B cell (primary cell): Measurements from ENCODE around the gene VPS9D1. TPM values are rescaled to one million over a fixed set of nuclear protein-coding genes. Genes with fewer than 3 reads are reported as not detected.
A peak's percentile ranks its signal among the peaks of the same experiment; 100 is the strongest.

Experiments
- ATAC-seq: fragments of 200-7000 bp; cut with Tn5 transposase; one replicate; pipeline ENCODE4 v1.10.0; 2021; ENCODE audit warnings: low read depth, mild to moderate bottlenecking, moderate number of reproducible peaks, moderate library complexity
- CTCF ChIA-PET: fragments of 350-600 bp; sonication (Branson Sonifier 250); formaldehyde crosslinking; loops from one replicate; lab custom pipeline; 2021; ENCODE audit warnings: antibody characterized with exemption, inconsistent platforms; lab: Charles Lee
- POLR2A ChIA-PET: fragments of 350-600 bp; sonication (Branson Sonifier 250); formaldehyde crosslinking; loops from one replicate; lab custom pipeline; 2021; ENCODE audit warnings: antibody characterized with exemption; lab: Charles Lee
- DNase-seq: peaks from one replicate; pipeline ENCODE4 v3.0.0; 2013
- H2AFZ ChIP-seq: 2 replicates; pipeline ENCODE4 v1.6.1; 2012; ENCODE audit warnings: mild to moderate bottlenecking, low read depth, low read length; ENCODE audit not compliant: insufficient read depth, poor library complexity, severe bottlenecking
- H3K27ac ChIP-seq, 2 donors: 1 replicate in 1 of 2; 2 replicates in 1 of 2; pipeline ENCODE4 v1.5.1; 2012 to 2013; ENCODE audit warnings: low read length in 2 of 2, mild to moderate bottlenecking in 2 of 2, moderate library complexity in 1 of 2
- H3K27me3 ChIP-seq, 4 experiments: fragments of 200-600 bp in 1 of 4; sonication (generic) in 1 of 4; replicated peaks in 1 of 4; 1 replicate in 2 of 4; 2 replicates in 2 of 4; pipeline versions ENCODE4 v1.6.1 to v1.7.0; 2013 to 2016; ENCODE audit warnings: low read length in 3 of 4, mild to moderate bottlenecking in 2 of 4, mixed read lengths in 1 of 4, moderate library complexity in 1 of 4; ENCODE audit not compliant: insufficient read depth in 4 of 4, control insufficient read depth in 3 of 4; ENCODE audit errors: control extremely low read depth in 1 of 4
- H3K36me3 ChIP-seq, 2 experiments: replicated peaks in 1 of 2; 1 replicate in 1 of 2; 2 replicates in 1 of 2; pipeline versions ENCODE4 v1.6.1 to v1.7.1; 2013; ENCODE audit warnings: low read length in 1 of 2; ENCODE audit not compliant: insufficient read depth in 2 of 2, control insufficient read depth in 1 of 2; ENCODE audit errors: control extremely low read depth in 1 of 2, extremely low read depth in 1 of 2
- H3K4me1 ChIP-seq, 2 donors: fragments of 200-600 bp in 1 of 2; sonication (generic) in 1 of 2; 1 replicate in 1 of 2; 2 replicates in 1 of 2; pipeline versions ENCODE4 v1.5.1 to v1.6.1; 2013 to 2017; ENCODE audit warnings: low read length in 2 of 2; ENCODE audit not compliant: control insufficient read depth in 2 of 2, insufficient read depth in 2 of 2
- H3K4me2 ChIP-seq: replicated peaks from 2 replicates; pipeline ENCODE3; 2012; ENCODE audit warnings: mild to moderate bottlenecking, low read depth, low read length; ENCODE audit not compliant: poor library complexity, severe bottlenecking
- H3K4me3 ChIP-seq, 5 experiments: fragments of 200-600 bp in 1 of 5; sonication (generic) in 1 of 5; 1 replicate in 3 of 5; 2 replicates in 2 of 5; pipeline versions ENCODE4 v1.5.1 to v1.7.0; 2011 to 2016; ENCODE audit warnings: low read length in 4 of 5, mild to moderate bottlenecking in 4 of 5, low read depth in 2 of 5, control low read depth in 1 of 5, moderate library complexity in 1 of 5; ENCODE audit not compliant: insufficient read depth in 1 of 5; ENCODE audit errors: control extremely low read depth in 1 of 5, extremely low read depth in 1 of 5
- H3K79me2 ChIP-seq: fragments of 200-600 bp; sonication (generic); one replicate; pipeline ENCODE4 v1.6.0; 2016; ENCODE audit warnings: low read length; ENCODE audit not compliant: control insufficient read depth, insufficient read depth
- H3K9ac ChIP-seq: fragments of 200-600 bp; sonication (generic); 2 replicates; pipeline ENCODE4 v1.6.1; 2017; ENCODE audit warnings: mild to moderate bottlenecking, low read length, moderate library complexity
- H3K9me3 ChIP-seq, 3 donors: one replicate each; pipeline versions ENCODE4 v1.6.1 to v1.7.1; 2013; ENCODE audit warnings: low read length in 2 of 3; ENCODE audit not compliant: control insufficient read depth in 2 of 3, insufficient read depth in 1 of 3; ENCODE audit errors: control extremely low read depth in 1 of 3
- H4K20me1 ChIP-seq: 2 replicates; pipeline ENCODE4 v1.6.0; 2012; ENCODE audit warnings: mild to moderate bottlenecking, low read length; ENCODE audit not compliant: insufficient read depth, control insufficient read depth, poor library complexity, severe bottlenecking
- H3K27ac Mint-ChIP-seq: one replicate; pipeline ENCODE4 v1.8.0; 2021; ENCODE audit warnings: mixed read lengths
- H3K27me3 Mint-ChIP-seq: one replicate; pipeline ENCODE4 v1.8.0; 2021; ENCODE audit warnings: mixed read lengths
- H3K4me1 Mint-ChIP-seq: one replicate; pipeline ENCODE4 v1.8.0; 2021; ENCODE audit warnings: mixed read lengths
- H3K4me3 Mint-ChIP-seq: one replicate; pipeline ENCODE4 v1.8.0; 2021; ENCODE audit warnings: mixed read lengths
- H3K9me3 Mint-ChIP-seq: one replicate; pipeline ENCODE4 v1.8.0; 2022; ENCODE audit warnings: mixed read lengths; ENCODE audit not compliant: insufficient read depth
- CTCF ChIP-seq: fragments of 200-600 bp; IDR thresholded peaks from one replicate; pipeline ENCODE4 v1.8.0; 2022; ENCODE audit warnings: antibody characterized with exemption, mild to moderate bottlenecking
- EZH2 ChIP-seq: IDR thresholded peaks from 2 replicates; pipeline ENCODE4 v1.6.1; 2012; ENCODE audit warnings: borderline replicate concordance, low read depth, mild to moderate bottlenecking, moderate library complexity, low read length; ENCODE audit not compliant: insufficient read depth, poor library complexity, severe bottlenecking
- WGBS: methylation state at CpG from one replicate; pipeline ENCODE4 v1.1.5; 2013; ENCODE audit warnings: missing lambda C conversion rate; ENCODE audit not compliant: insufficient coverage; 5-methylcytosine and 5-hydroxymethylcytosine counted together
- intact Hi-C: fragments of 100-400 bp; cut with micrococcal nuclease; formaldehyde crosslinking; loops from one replicate; pipeline ENCODE4 v1.10.0; 2022
- polyA plus RNA-seq: library from polyadenylated mRNA; depleted of rRNA; stranded (reverse); fragments of >200 nt; gene quantifications from 2 replicates; pipeline ENCODE4 v1.2.3, GENCODE V29; 2012
- total RNA-seq, 2 donors: library from RNA; stranded (reverse); fragments of 120-200 nt in 1 of 2; gene quantifications; 1 replicate in 1 of 2; 2 replicates in 1 of 2; pipeline versions ENCODE4 v1.2.3 to v1.2.4, GENCODE V29; 2013 to 2022

Gene VPS9D1
- total and polyA plus RNA-seq, 2 donors (not counting 1 experiment from before 2014, with no cell fraction given), result 14.6 to 24.0 TPM

GRCh38 chr16:89706518-89707260 is 14.0 kb downstream of the VPS9D1 start:
- H3K4me1 Mint-ChIP-seq, result peaks cover 9% of the 10 kb centered on the region
- DNase-seq, result no peak
- H2AFZ ChIP-seq, result no peak overlapping the region

More at GRCh38 chr16:89706518-89707260, 14.0 kb downstream of the VPS9D1 start:
- no peak overlapping the region for H3K27ac ChIP-seq
- H3K27ac Mint-ChIP-seq, result no peak overlapping the region
- no peaks in the 10 kb centered on the region for H3K79me2 ChIP-seq
- no peak overlapping the region for H3K4me3 ChIP-seq
- POLR2A ChIA-PET, result interaction anchor here (0.5 to 1.3 kb wide), 6 partner anchors 8 to 154 kb away, joined by 3 to 7 read pairs (median 6); partner anchors contain the start of gene VPS9D1
- CTCF ChIA-PET, result interaction anchor here (0.6 to 7.6 kb wide), 30 partner anchors 8 to 378 kb away, joined by 3 to 171 read pairs (median 4); partner anchors contain the start of genes FANCA and VPS9D1
- 93% methylated on average over 14 of the region's 14 CpGs for WGBS
- intact Hi-C loops, result loop anchor here (1.0 to 10.0 kb wide), 3 partner anchors 58 to 204 kb away; partner anchors contain the start of gene FANCA
- peaks cover 8 to 14% of the 10 kb centered on the region in 2 donors for H3K4me1 ChIP-seq
- peak overlapping the region; percentile 60 for H3K4me2 ChIP-seq
- H3K9me3 ChIP-seq, result no peaks in the 10 kb centered on the region
- H3K9ac ChIP-seq, result no peak overlapping the region
- ATAC-seq, result no peak
- H3K27me3 ChIP-seq, result no peaks in the 10 kb centered on the region
- H3K4me3 Mint-ChIP-seq, result no peak overlapping the region
- no peaks in the 10 kb centered on the region for H3K27me3 Mint-ChIP-seq
- H3K9me3 Mint-ChIP-seq, result no peaks in the 10 kb centered on the region
- TF ChIP-seq CTCF (no peak), EZH2 (no peak)
- no peaks in the 10 kb centered on the region for H4K20me1 ChIP-seq
- no peaks in the 10 kb centered on the region for H3K36me3 ChIP-seq
